Karpas-422 (cell line): Measurements from ENCODE around the gene RINL. TPM values are rescaled to one million over a fixed set of nuclear protein-coding genes. Genes with fewer than 3 reads are reported as not detected.

ENCODE experiments used
- DNase-seq: peaks from one replicate; pipeline ENCODE4 v3.0.0-alpha.2; 2015
- H2AFZ ChIP-seq: fragments of 200-600 bp; sonication (generic); 2 replicates; pipeline ENCODE4 v1.6.1; 2014; ENCODE audit warnings: antibody characterized with exemption, low read length, mixed read lengths
- H3K27ac ChIP-seq: fragments of 200-600 bp; sonication (generic); 2 replicates; pipeline ENCODE4 v1.5.1; 2014; ENCODE audit warnings: mild to moderate bottlenecking, low read length, moderate library complexity
- H3K27me3 ChIP-seq: fragments of 200-600 bp; sonication (generic); 2 replicates; pipeline ENCODE4 v1.6.1; 2014; ENCODE audit warnings: low read length, mixed read lengths
- H3K36me3 ChIP-seq: fragments of 200-600 bp; sonication (generic); 2 replicates; pipeline ENCODE4 v1.6.1; 2014; ENCODE audit warnings: low read length, mixed read lengths; ENCODE audit not compliant: insufficient read depth
- H3K4me1 ChIP-seq: fragments of 200-600 bp; sonication (generic); 2 replicates; pipeline ENCODE4 v1.6.1; 2014; ENCODE audit warnings: mild to moderate bottlenecking, low read length, mixed read lengths
- H3K4me2 ChIP-seq: fragments of 200-600 bp; sonication (generic); 2 replicates; pipeline ENCODE4 v1.6.1; 2014; ENCODE audit warnings: low read length, low read depth, mild to moderate bottlenecking; ENCODE audit not compliant: poor library complexity, severe bottlenecking
- H3K4me3 ChIP-seq: fragments of 200-600 bp; sonication (generic); 2 replicates; pipeline ENCODE4 v1.5.1; 2014; ENCODE audit warnings: mild to moderate bottlenecking, antibody characterized with exemption, low read length, mixed read lengths
- H3K79me2 ChIP-seq: fragments of 200-600 bp; sonication (generic); 2 replicates; pipeline ENCODE4 v1.6.1; 2014; ENCODE audit warnings: mild to moderate bottlenecking, low read length, mixed read lengths
- H3K9ac ChIP-seq: fragments of 200-600 bp; sonication (generic); 2 replicates; pipeline ENCODE4 v1.6.0; 2014; ENCODE audit warnings: low read length
- H3K9me2 ChIP-seq: fragments of 200-600 bp; sonication (generic), shearing (Covaris generic); replicated peaks from 2 replicates; pipeline ENCODE4 v1.6.0; 2014; ENCODE audit warnings: mild to moderate bottlenecking, low read length, moderate library complexity; ENCODE audit not compliant: insufficient read depth
- H3K9me3 ChIP-seq: fragments of 300-700, 200-600 bp; sonication (generic); 2 replicates; pipeline ENCODE4 v1.6.1; 2014; ENCODE audit warnings: low read length, mixed read lengths
- H4K20me1 ChIP-seq: fragments of 200-600 bp; sonication (generic); 2 replicates; pipeline ENCODE4 v1.6.1; 2014; ENCODE audit warnings: mild to moderate bottlenecking, antibody characterized with exemption, low read length, low read depth; ENCODE audit not compliant: insufficient read depth
- total RNA-seq: library from RNA; depleted of rRNA; stranded (reverse); fragments of >200 nt; shearing (Covaris generic); gene quantifications from 2 replicates; pipeline ENCODE4 v1.2.3, GENCODE V29; 2014; ENCODE audit warnings: low replicate concordance; rRNA removed

RINL gene, protein sequence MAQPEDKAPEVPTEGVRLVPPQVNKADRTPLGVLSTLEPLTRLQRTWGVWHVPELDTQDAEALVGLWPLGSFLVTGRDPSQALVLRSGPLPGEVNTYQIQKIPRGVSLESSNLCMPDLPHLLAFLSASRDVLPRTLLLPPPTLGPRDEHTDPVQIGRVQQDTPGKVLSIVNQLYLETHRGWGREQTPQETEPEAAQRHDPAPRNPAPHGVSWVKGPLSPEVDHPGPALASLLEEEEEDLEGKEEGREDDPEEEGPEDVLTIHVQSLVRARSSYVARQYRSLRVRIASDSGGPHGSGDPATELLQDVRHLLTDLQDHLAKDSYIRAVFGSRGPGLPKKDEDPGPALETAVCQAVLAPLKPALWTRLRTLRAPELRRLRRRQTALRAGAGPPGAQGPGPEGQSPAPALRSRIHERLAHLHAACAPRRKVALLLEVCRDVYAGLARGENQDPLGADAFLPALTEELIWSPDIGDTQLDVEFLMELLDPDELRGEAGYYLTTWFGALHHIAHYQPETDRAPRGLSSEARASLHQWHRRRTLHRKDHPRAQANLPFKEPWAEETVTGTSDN
- 69.3 and 77.5 TPM in 2 replicates for total RNA-seq

GRCh38 chr19:38877781-38878574 lies at the start of gene RINL:
RINL (minus strand) TSS chr19:38878275; CDS start chr19:38876742, 1,533 bp downstream.
- peaks cover 22% of the 10 kb centered on the region for H3K79me2 ChIP-seq
- no peaks in the 10 kb centered on the region for H4K20me1 ChIP-seq
- H3K36me3 ChIP-seq = no peaks in the 10 kb centered on the region; the same call in 1 of the 2 replicates
- H3K9me3 ChIP-seq = no peaks in the 10 kb centered on the region
- peak within 1 kb of the TSS; percentile 73 for H3K27ac ChIP-seq
- peak within 1 kb of the TSS; percentile 89 for H3K4me2 ChIP-seq
- peak; percentile 89 for DNase-seq
- H3K9ac ChIP-seq = peak within 1 kb of the TSS; percentile 90
- H3K27me3 ChIP-seq = no peaks in the 10 kb centered on the region
- H3K9me2 ChIP-seq = no peaks in the 10 kb centered on the region
- H3K4me1 ChIP-seq = peaks cover 24% of the 10 kb centered on the region
- H3K4me3 ChIP-seq = peak within 1 kb of the TSS; percentile 82
- H2AFZ ChIP-seq = peak within 1 kb of the TSS; percentile 68; the same call in 1 of the 2 replicates

DNA sequence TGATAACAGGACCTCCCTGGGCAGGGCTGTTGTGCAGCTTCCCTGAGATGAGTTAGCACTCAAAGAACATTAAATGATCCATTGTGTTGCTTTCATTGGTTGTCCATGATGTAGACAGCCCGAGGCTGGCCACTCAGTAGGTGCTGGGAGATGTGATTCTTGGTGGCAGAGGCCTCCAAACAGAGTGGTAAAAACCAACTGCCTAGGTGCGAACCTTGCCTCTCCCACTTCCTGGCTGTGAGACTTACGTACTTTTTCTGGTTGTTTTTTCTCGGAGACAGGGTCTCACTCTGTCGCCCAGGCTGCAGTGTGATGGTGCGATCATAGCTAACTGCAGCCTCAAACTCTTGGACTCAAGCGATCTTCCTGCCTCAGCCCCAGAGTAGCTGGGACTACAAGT lies 46.3 kb upstream of the RINL start:
- H2AFZ ChIP-seq = no peak overlapping the region
- peaks cover 20% of the 10 kb centered on the region for H3K79me2 ChIP-seq
- H4K20me1 ChIP-seq = no peaks in the 10 kb centered on the region
- no peak overlapping the region for H3K4me2 ChIP-seq
- H3K36me3 ChIP-seq = 0 out of 2 replicates have a peak, but pooled peaks cover 3% of the 10 kb centered on the region
- H3K27ac ChIP-seq = no peak overlapping the region
- no peaks in the 10 kb centered on the region for H3K27me3 ChIP-seq
- H3K9me2 ChIP-seq = no peaks in the 10 kb centered on the region
- H3K9ac ChIP-seq = no peak overlapping the region
- no peak overlapping the region for H3K4me3 ChIP-seq
- H3K4me1 ChIP-seq = peaks cover 4% of the 10 kb centered on the region
- no peaks in the 10 kb centered on the region for H3K9me3 ChIP-seq
- DNase-seq = no peak

DNA sequence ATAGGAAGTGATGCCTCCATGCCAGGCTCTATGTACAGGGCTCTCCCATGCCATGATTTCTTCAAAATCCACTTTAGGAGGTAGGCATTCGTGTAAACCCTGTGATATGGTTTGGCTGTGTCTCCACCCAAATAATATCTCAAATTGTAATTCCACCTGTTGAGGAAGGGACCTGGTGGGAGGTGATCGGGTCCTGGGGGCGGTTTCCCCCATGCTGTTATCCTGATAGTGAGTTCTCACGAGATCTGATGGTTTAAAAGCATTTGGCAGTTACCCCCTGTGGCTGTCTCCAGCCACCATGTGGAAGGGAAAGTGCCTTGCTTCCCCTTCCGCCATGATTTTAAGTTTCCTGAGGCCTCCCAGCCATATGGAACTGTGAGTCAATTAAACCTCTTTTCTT lies 44.4 kb upstream of the RINL start:
- Histone ChIP-seq H3K4me1 (no peaks in the 10 kb centered on the region), H3K27ac (no peak overlapping the region), H3K4me2 (no peak overlapping the region), H3K9me2 (no peaks in the 10 kb centered on the region), H3K9ac (no peak overlapping the region), H3K36me3 (0 out of 2 replicates have a peak, but pooled peaks cover 3% of the 10 kb centered on the region), H3K27me3 (no peaks in the 10 kb centered on the region), H3K4me3 (no peak overlapping the region), H4K20me1 (no peaks in the 10 kb centered on the region), H3K9me3 (no peaks in the 10 kb centered on the region), H2AFZ (no peak overlapping the region), H3K79me2 (peaks cover 2% of the 10 kb centered on the region; the same call in 1 of the 2 replicates)
- no peak for DNase-seq

- no peak for DNase-seq
- Histone ChIP-seq H3K36me3 (0 out of 2 replicates have a peak, but pooled peaks cover 3% of the 10 kb centered on the region), H3K9ac (no peak overlapping the region), H3K4me3 (no peak overlapping the region), H3K9me3 (no peaks in the 10 kb centered on the region), H3K79me2 (no peaks in the 10 kb centered on the region), H3K4me1 (no peaks in the 10 kb centered on the region), H2AFZ (no peak overlapping the region), H3K4me2 (no peak overlapping the region), H3K27ac (no peak overlapping the region), H4K20me1 (no peaks in the 10 kb centered on the region), H3K9me2 (no peaks in the 10 kb centered on the region), H3K27me3 (no peaks in the 10 kb centered on the region)
Observed at GRCh38 chr19:38921420-38922274, 43.6 kb upstream of the RINL start.

DNA sequence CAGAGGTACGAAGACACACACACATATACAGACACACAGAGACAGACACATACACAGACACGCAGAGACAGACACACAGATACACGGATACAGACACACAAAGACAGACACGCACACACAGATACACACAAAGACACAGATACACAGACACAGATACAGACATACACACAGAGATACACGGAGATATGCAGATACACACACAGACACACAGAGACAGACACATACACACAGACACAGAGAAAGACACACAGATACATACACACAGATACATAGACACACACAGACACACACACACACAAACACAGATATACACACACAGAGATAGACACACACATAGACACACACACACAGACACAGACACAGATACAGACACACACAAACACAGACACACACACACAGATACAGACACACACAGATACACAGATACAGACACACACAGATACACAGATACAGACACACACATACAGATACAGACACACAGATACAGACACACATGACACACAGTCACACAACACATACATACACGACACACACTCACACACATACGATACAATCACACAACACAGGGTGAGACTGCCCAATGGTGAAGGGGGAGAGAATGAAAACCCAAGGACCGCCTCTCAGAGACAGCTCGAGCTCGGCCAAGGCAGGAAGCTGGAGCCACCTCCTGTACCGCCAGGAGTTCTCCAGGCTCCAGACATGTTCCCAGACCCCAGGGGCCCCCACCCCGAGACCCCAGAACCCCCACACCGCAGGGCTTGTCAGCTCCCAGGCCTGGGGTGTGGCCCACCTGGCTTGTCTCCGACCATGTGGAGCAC lies 42.7 kb upstream of the RINL start:
- Histone ChIP-seq H3K4me1 (no peaks in the 10 kb centered on the region), H3K36me3 (0 out of 2 replicates have a peak, but pooled peaks cover 3% of the 10 kb centered on the region), H3K4me3 (no peak overlapping the region), H4K20me1 (no peaks in the 10 kb centered on the region), H3K27ac (no peak overlapping the region), H2AFZ (no peak overlapping the region), H3K4me2 (no peak overlapping the region), H3K79me2 (no peaks in the 10 kb centered on the region), H3K9me3 (no peaks in the 10 kb centered on the region), H3K9me2 (no peaks in the 10 kb centered on the region), H3K27me3 (no peaks in the 10 kb centered on the region), H3K9ac (no peak overlapping the region)
- no peak for DNase-seq

- Histone ChIP-seq H3K9ac (no peak overlapping the region), H3K79me2 (no peaks in the 10 kb centered on the region), H3K9me2 (no peaks in the 10 kb centered on the region), H2AFZ (no peak overlapping the region), H3K9me3 (no peaks in the 10 kb centered on the region), H4K20me1 (no peaks in the 10 kb centered on the region), H3K27ac (no peak overlapping the region), H3K4me2 (no peak overlapping the region), H3K4me3 (no peak overlapping the region), H3K4me1 (no peaks in the 10 kb centered on the region), H3K27me3 (no peaks in the 10 kb centered on the region), H3K36me3 (0 out of 2 replicates have a peak, but pooled peaks cover 3% of the 10 kb centered on the region)
- DNase-seq = no peak
Observed at GRCh38 chr19:38919837-38920601, 41.9 kb upstream of the RINL start.
